ENCODE measurements around the gene WDR7.

GRCh38 chr18:56715121-56715520 is 64.0 kb downstream of the WDR7 start:
- no peak for TF ChIP-seq CTCF (IDR thresholded peaks at IDR 0.05)
- TF ChIP-seq EP300 (IDR thresholded peaks at IDR 0.05) = no peak

All from gastroesophageal sphincter (tissue), 3 donors.